Islet of Langerhans (tissue), 1 donor: ENCODE measurements around the gene HNRNPA2B1.

ENCODE experiments used
- FAIRE-seq: peaks from one replicate; lab custom pipeline; 2011; peaks lifted over from hg19 to GRCh38; lab: Jason Lieb, UNC

The HNRNPA2B1 gene

GRCh38 chr7:26144184-26145080 is 56.1 kb downstream of the HNRNPA2B1 start:
- FAIRE-seq: no peak

GRCh38 chr7:26143298-26144048 is 57.1 kb downstream of the HNRNPA2B1 start:
- FAIRE-seq: no peak

GRCh38 chr7:26141077-26141476 is 59.5 kb downstream of the HNRNPA2B1 start:
- no peak for FAIRE-seq

GRCh38 chr7:26140380-26140779 is 60.2 kb downstream of the HNRNPA2B1 start:
- FAIRE-seq: no peak
